Measurements from ENCODE around the gene TGFBR3.

Gene TGFBR3

DNA sequence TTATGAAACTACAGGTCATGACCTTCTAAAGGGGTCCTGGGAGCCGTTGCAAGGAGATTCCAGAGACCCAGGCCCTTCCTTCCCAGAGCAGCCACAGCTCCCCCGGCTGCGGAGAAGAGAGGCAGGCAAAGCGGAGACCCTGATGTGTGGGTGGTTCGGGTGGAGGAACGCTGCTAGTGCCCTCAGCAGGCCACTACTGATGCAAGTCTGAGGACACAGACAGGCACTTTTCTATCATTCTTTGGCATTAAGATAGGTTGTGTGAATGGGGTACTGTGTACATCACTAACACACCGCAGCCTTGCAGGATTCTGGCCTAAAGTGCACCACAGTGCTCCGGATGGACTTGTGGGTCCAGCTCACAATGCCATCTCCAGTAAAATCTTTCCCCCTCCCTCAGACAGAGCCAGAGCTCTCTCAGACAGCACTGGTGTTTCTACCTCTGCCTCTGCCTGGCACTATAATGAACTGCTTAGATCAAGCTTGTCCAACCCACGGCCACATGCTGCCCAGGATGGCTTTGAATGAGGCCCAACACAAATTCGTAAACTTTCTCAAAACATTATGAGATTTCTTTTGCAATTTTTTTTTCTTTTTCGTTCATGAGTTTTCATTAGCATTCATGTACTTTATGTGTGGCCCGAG lies 121.4 kb downstream of the TGFBR3 start:
- no peak for DNase-seq (ENCODE audit: low read depth in 2 of 2, low spot score in 1 of 2)

DNA sequence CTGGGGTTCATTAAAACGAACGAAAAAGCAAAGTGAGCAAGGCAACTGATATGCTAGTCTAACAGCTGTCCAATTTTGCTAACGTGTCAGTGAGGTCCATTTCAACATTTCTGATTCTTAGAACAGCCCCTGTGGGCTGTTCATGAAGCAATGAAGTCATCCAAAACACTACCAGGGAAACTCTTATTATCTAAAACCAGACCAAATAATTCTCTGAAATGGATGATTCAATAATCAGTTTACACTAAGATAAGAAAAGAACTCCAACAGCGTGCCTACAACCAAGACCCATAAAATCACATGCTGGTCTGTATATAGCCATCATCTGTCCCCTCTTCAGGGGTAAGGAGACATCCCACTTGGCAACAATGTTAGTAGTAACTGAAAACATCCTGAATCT lies 122.7 kb downstream of the TGFBR3 start:
- DNase-seq (ENCODE audit: low read depth in 2 of 2, low spot score in 1 of 2) = no peak

DNA sequence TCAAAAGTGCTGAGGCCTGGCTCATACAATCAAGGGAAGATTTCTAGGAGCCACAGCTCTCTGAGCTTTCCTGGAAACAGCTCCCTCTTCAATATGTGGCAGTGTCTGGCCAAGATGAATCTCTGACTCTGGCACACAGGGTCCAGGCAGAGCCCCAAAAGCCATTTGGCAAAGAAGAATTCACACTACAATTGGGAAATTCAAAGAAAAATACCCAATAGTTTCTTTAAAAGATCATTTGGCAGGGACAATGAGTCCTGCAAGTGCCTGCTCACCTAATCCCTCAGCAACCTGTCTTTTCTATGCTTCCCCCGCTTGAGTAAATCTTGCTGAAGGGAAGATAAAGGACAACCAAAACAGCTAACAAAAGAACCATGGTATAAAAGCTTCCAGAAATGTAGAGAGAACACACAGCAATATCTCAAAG lies 124.6 kb downstream of the TGFBR3 start:
- DNase-seq (ENCODE audit: low read depth in 2 of 2, low spot score in 1 of 2) = no peak

DNA sequence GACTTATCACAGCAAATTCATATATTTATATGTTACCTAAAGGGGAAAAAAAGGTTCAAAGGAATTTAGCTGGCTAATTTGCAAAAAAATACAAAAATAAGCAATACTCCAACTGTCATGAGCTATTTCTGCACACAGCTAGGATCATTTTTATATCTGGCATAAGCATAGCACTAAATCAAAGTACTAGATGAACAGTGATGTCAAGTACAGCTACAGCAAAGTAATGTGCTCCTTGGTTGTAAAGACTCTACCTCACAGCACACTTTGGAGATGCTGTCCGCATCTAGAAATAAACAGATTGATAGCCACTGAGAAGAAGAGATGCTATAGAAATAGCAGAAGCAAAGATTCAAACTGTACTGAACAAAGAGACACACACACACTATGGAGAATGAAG lies 125.4 kb downstream of the TGFBR3 start:
- no peak for DNase-seq (ENCODE audit: low read depth in 2 of 2, low spot score in 1 of 2)

DNA sequence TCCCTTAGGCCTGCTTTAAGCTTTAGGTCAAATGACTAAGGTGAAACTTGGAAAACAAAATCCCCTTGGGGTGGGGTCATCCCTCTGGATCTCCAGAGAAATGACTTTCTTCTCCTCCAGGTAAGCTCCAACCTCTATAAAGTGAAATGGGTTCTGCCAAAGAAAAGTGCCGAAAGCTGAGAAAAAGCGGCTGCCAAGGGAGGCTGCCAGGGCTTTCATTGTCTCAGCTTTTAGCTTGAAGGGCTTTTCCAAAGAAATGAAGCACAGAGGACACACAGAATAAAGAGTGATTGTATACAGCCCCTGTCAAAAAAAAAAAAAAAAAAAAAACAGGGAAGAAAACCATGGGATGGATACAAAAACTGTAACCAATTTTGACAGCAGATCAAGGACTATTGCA lies 126.9 kb downstream of the TGFBR3 start:
- no peak for DNase-seq (ENCODE audit: low read depth in 2 of 2, low spot score in 1 of 2)

DNA sequence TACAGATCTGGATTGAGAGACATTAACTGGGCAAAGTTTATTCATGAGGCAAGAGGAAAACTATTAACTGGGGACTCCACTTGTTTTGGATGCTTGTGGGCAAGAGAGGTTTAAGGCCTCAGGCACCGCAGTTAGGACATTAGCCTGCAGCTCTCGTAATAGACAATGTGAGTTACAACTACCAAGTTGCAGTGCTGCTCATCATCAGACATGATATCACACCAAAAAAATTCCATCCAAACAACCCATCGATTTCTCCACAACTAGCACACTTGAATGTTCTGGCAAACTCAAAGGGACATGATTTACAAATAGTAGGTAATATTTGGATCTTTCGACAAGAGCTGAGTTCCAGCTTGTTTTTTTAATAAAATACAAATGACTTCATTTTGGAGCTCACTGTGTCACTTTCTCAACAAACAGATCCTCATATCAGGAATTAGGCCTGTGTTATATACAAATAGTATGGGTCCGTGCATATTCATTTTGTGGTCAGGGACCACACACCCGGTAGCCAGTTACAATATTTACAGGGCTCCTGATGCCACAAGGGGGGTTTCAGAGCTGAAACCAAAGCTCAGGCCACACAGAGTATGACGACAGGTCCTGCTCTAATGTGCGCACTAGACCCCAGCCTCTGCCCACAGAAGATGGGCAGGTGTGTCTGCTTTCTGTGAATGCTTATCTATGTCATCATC lies 128.0 kb downstream of the TGFBR3 start:
- no peak for DNase-seq (ENCODE audit: low read depth in 2 of 2, low spot score in 1 of 2)

DNA sequence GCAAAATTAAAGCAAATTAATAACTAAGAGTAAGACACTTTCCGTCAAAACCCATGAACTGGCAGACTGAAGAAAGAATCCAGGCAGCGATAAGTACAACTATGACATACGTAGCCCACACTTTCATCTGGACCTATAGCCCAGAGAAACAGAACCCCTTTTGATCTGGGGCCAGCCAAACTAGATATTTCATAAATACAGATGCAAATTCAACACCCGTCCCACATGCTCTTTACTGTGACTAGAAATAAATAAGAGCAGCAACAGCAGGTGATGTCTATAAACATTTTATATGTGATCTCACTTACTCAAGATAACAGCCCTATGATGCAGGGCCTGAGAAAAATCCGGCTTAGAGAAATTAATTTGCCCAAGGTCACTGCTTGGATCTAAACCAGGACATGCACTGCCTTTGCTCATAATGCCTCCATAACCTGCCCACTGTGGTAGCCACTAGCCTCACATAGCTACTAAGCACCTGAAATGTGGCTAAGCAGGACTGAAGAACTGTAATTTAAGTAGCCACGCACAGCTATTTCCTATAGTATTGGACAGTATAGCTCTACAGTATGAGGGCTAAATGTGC lies 130.2 kb downstream of the TGFBR3 start:
- DNase-seq (ENCODE audit: low read depth in 2 of 2, low spot score in 1 of 2) = no peak

DNA sequence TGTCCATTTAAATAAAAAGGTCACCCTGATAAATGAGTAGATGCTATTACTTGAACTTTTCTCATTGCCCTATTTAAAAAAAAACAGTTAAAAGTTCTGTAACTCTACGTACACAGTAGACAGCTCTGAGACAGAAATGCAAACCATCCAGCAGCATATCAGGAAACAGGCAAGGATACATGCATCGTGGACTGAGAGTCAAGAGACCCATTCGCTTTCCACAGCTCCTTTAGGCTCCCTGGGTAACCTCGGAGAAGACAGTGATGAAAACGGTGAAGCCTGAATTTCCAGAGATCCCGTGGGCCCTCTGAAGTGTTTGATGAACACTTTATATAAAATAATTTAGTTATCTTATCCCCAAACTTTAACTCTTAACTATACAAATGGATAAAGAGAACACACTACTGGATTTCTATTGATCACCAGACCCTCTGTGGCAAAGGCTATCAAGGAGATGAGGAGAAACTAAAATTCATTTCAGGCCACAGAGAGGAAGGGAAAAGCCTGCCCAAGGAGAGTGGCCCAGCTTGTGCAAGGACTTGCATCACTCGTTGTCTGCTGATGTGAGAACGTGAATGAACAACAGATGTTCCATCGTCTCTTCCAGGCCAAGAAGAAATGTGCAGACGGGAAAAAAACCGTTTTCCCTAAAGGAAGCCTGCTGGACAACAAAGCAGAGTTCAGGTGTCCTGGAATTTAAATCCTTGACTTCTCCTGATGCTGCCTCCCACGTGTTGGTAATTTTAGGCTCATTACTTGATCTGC lies 131.0 kb downstream of the TGFBR3 start:
- no peak for DNase-seq (ENCODE audit: low read depth in 2 of 2, low spot score in 1 of 2)

DNA sequence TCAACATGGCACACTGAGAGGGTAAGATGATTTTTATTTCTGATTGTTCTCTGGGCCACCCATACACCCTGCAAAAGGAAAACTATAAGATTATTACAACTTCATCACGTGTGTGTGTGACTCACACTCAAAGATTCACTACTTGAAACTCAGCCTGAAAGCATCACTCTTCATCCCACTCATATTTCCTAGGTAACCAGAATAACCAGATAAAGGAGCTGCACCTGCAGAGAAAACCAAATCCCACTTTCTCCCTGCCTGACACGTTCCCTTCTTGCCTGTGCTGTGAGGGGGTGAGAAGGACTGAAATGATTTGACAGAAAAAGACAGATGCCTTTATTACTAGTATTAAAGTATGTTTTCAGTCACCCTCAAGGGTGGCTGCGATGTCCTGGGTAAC lies 131.6 kb downstream of the TGFBR3 start:
- no peak for DNase-seq (ENCODE audit: low read depth in 2 of 2, low spot score in 1 of 2)

DNA sequence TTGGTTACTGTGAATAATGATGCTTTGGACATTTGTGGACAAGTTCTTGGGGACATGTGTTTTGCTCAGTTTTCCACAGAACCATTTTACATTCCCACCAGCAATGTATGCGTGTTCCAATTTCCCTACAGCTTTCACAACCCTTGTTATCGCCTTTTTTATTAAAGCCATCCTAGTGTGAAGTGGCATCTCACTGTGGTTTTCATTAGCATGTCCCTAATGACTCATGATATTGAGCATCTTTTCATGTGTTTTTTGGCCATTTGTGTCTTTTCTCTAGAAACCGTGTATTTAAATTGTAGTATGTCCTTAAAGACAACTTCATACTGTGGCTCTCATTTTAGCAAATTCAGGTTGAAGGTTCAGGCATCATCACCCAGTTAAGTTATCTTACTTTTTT lies 132.1 kb downstream of the TGFBR3 start:
- DNase-seq (ENCODE audit: low read depth in 2 of 2, low spot score in 1 of 2) = no peak

DNA sequence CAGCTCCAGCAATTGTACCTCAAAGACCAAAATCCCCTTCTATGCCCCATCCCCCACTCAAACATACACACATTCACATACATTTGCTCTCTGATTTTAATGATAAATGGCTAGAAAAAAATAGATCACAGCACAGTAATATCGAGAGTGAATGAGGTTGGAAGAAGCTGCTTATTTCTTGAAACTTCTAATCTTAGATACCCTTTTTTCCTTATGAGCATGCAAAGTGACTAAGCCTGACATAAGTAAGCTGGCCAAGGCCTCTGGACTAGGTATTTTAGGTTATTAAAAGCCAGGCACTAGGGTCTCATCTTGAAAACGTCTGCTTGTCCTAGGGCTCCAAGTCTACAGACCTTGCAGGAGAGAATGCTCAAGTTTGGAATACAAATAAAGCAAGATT lies 133.6 kb downstream of the TGFBR3 start:
- DNase-seq (ENCODE audit: low read depth in 2 of 2, low spot score in 1 of 2) = no peak

DNA sequence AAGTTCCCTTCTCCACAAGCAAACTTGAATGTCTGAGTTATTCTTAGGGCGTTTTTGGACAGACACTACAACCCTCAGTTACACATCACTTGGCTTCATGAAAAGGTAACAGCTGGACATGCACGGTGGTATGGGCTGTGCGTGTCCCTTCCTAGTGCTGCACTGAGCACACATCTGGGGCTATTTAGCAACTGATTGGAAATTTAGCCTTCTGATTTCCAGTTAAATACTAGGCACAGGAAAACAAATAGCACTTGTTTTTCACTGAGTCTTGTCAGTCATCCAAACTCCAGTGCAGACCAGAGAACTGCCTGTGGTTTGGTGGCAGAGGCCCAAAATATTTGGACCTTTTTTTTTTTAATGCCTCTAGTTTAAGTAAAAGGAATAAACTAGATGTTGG lies 134.7 kb downstream of the TGFBR3 start:
- DNase-seq (ENCODE audit: low read depth in 2 of 2, low spot score in 1 of 2) = no peak

DNA sequence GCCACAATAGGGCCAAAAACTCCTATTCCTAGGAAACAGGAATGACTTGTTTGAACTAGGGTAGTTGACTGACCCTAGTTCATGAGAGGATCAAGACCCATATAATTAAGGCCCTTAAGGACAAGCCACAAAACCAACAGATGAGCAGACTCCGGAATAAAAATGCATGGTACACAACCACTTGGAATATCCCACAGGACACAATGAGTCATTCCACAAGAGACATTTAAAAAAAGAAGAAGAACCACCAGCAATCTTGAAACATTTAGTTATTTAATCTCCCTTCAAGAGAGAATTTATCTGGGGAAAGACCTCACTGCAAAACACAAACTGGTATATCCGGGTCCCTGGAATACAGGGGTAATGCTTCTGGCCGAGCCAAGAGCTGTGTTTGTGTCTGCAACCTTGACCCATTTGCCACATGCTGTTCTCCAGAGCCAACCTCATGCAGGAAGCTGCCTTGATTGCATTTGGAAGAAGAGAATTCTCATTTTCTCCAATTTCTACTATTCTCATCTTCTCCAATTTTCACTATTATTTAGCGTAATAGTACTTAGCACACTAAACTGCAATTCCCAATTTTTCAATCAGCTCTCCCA lies 135.5 kb downstream of the TGFBR3 start:
- DNase-seq (ENCODE audit: low read depth in 2 of 2, low spot score in 1 of 2) = no peak

DNA sequence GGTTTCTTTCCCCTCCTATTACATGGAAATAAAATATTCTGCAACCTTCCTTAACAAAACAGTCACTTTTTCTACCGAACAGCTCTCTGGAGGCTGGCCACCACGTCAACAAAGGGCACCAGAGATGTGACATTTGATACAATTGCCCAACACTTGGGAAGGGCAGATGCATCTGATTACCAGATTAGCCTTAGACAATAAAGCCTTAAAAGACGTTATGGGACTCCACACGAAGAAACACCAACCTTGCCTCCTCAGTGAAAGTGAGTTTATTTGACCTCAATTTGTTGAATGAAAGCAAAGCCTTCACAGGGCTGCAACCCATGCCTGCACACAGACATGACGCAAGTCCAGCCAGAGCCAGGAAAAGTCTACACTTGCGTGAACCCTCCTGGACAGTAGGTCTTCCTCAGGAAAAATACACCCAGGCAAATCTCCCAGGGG lies 136.1 kb downstream of the TGFBR3 start:
- no peak for DNase-seq (ENCODE audit: low read depth in 2 of 2, low spot score in 1 of 2)

DNA sequence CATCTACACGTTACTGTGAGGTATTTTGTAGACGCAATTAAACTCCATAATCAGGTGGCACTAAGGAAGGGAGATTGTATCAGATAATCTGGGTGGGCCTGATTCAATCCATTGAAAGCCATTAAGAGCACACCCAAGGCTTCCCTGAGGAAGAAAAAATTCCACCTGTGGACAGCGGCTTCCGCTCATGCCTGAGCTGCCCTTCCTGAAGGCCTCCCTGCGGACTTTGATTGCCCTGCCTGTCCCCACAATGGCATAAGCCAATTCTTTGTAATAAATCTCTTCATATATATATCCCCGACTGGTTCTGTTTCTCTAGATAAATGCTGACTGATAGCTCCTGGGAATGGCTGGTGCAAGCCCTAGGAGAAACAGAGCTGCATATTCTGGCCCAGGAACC lies 138.3 kb downstream of the TGFBR3 start:
- no peak for DNase-seq (ENCODE audit: low read depth in 2 of 2, low spot score in 1 of 2)

DNA sequence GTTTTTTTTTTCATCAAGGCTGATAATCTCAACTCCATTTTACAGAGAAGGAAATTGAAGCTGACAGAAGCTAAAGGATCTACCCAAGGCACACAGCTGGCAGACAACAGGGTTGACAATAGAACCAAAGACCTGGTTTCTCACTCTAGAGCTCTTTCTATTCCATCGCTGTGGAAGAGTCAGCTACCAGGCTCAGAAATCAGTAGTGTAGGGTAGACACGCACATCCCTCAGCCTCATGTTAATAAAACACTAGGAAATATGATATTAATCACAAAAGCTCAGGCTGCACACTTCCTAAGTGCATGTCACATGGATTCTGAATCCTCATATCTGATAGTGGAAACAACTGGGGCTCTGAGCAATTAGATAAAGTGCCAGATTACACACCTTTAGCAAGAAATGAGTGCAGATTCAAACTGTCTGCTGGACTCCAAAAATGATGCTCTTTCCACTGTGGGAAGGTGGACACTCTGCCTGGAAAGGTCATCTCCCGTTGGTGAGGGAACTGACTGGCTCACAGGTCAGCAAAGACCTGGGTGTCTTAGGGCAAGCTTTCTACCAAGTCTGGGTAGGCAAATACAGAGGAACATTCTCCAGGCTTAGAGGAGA lies 139.1 kb downstream of the TGFBR3 start:
- no peak for DNase-seq (ENCODE audit: low read depth in 2 of 2, low spot score in 1 of 2)

DNA sequence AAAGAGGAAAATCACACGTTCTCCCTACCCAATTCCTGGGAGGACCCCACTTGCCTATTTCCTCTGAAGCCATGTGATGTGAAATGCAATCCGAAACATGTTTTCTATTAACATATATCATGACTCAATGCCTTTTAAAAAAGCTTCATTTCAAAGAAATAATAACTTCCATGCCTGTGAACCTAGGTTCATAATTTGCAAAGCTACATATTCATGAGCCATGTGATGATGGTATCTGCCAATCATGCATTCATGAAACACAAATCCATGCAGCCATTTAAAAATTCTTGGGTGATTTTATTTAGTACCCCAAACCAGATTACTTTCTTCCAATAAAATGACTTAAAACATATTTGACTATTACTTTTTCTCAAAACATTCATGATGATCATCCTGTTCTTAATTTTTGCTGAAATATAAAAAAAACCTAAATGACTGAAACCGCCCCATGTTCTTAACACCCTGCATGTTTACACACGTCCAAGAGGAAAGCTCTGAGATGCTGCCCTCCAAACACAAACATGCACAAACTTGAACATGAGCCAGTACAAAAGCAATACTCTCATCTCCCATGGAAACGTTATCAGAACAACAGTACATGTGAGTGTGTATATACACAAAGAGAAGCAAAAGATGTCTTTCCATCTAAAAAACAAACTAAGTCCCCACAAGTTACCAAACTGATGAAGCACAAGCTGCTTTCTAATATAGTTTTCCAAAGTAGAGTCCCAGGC lies 140.1 kb downstream of the TGFBR3 start:
- no peak for DNase-seq (ENCODE audit: low read depth in 2 of 2, low spot score in 1 of 2)

DNA sequence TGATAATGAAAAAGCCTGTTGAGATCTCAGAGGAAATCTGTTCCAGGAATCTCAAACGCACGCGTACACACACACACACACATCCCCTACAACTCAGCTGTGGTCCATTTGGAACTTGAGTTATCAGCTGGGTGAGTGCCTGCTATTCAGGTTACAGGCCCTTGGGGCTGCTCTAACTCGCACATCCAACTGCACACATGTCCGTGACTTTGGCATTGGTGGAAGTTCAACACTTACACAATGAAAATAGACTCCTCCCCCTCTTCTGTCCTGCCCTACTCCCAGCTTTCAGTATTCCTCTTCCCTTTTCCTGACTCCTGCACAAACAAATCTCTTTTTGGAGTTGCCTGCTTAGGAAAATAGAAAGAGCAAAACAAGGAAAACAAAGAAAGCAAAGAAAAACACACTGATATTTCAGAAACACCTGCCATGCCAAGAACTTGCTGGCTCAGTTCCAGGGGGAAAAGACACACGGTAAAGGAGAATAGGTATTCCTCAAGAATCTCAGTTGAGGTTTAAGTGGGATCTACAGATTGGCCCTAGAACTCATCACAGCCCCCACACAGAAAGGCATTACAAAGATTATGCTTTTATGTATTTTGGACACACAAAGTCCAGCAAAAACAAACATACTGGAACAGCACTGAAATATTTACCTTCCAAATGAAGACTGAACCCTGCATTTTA lies 140.9 kb downstream of the TGFBR3 start:
- DNase-seq (ENCODE audit: low read depth in 2 of 2, low spot score in 1 of 2) = no peak

DNA sequence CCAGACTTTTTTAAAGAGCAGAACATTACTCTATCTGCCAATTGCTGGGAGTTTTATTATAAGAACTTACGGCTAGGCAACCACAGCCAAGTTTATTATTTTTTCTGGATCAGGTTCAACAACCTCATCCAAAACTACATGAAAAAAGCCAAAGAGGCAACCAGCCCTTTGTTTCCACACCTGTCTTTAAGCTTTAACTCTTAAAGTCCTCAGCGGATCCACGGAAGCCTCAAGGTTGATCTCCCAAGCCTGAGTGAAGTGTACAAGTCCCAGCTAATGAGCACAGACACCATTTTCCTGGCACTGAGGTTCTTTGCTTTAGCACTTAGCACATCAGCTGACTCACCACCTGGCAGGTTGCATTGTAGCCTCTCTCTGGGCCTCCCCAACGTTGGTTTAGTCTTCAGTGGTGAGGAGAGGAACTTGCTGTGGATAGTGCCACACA lies 143.1 kb downstream of the TGFBR3 start:
- no peak for DNase-seq (ENCODE audit: low read depth in 2 of 2, low spot score in 1 of 2)

DNA sequence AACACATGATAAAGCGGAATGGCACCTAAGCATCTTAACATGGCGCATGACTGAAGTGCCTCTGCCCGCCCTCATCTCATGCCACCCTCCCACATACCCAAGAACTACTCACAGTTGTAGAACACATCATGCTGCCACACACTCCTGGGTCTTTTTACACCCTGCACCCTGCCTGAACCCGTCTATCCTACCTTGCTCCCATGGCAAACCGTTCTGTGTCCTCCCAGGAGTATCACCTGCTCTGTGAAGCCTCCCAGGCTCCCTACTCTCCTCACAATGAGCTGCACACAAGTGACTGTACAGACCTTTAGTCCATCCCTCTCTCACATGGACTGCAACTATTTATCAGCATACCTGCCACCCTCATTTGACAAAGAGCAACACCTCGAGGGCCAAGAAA lies 144.0 kb downstream of the TGFBR3 start:
- DNase-seq (ENCODE audit: low read depth in 2 of 2, low spot score in 1 of 2) = no peak
